SU-DHL-6 (cell line): ENCODE data around the gene TMEM258.

Experiments used
- H2AFZ ChIP-seq: fragments of 200-600 bp; sonication (generic); 2 replicates; pipeline ENCODE4 v1.6.1; 2014; ENCODE audit warnings: low read depth, mild to moderate bottlenecking, moderate library complexity, mixed read lengths, antibody characterized with exemption, low read length; ENCODE audit not compliant: severe bottlenecking
- H3F3A ChIP-seq: fragments of 200-600 bp; shearing (Covaris generic); 2 replicates; pipeline ENCODE4 v1.6.0; 2016; ENCODE audit warnings: antibody characterized with exemption, mild to moderate bottlenecking; ENCODE audit not compliant: insufficient read depth
- H3K27ac ChIP-seq: fragments of 200-600 bp; sonication (generic); 2 replicates; pipeline ENCODE4 v1.5.1; 2016; ENCODE audit warnings: low read depth, mild to moderate bottlenecking, low read length, moderate library complexity, mixed read lengths
- H3K27me3 ChIP-seq: fragments of 200-600 bp; sonication (generic), shearing (Covaris generic); 2 replicates; pipeline ENCODE4 v1.6.0; 2014; ENCODE audit warnings: mild to moderate bottlenecking, low read length
- H3K36me3 ChIP-seq: fragments of 200-600 bp; sonication (generic); 2 replicates; pipeline ENCODE4 v1.6.1; 2014; ENCODE audit warnings: mild to moderate bottlenecking, low read length, mixed read lengths
- H3K4me2 ChIP-seq: fragments of 300-600, 200-600 bp; shearing (Covaris generic), sonication (generic); 2 replicates; pipeline ENCODE4 v1.6.0; 2014; ENCODE audit warnings: low read length, low read depth, mild to moderate bottlenecking; ENCODE audit not compliant: poor library complexity, severe bottlenecking
- H3K4me3 ChIP-seq: fragments of 200-600 bp; sonication (generic); 2 replicates; pipeline ENCODE4 v1.5.1; 2014; ENCODE audit warnings: antibody characterized with exemption, low read length, mild to moderate bottlenecking, mixed read lengths; ENCODE audit not compliant: insufficient read depth, poor library complexity, severe bottlenecking
- H3K79me2 ChIP-seq: fragments of 200-600 bp; sonication (generic); 2 replicates; pipeline ENCODE4 v1.6.1; 2014; ENCODE audit warnings: mild to moderate bottlenecking, low read length, moderate library complexity; ENCODE audit not compliant: insufficient read depth
- H3K9ac ChIP-seq: fragments of 200-600 bp; sonication (generic); 2 replicates; pipeline ENCODE4 v1.7.0; 2014; ENCODE audit warnings: mild to moderate bottlenecking, low read length
- H3K9me2 ChIP-seq: fragments of 200-600 bp; sonication (generic); replicated peaks from 2 replicates; pipeline ENCODE4 v1.6.1; 2014; ENCODE audit warnings: low read length; ENCODE audit not compliant: insufficient read depth
- H3K9me3 ChIP-seq: fragments of 200-600 bp; sonication (generic); 2 replicates; pipeline ENCODE4 v1.6.1; 2014; ENCODE audit warnings: low read length, mixed read lengths; ENCODE audit not compliant: insufficient read depth
- H4K20me1 ChIP-seq: fragments of 200-600 bp; sonication (generic); 2 replicates; pipeline ENCODE4 v1.6.1; 2014; ENCODE audit warnings: low read depth, mild to moderate bottlenecking, antibody characterized with exemption, low read length, moderate library complexity, mixed read lengths
- CTCF ChIP-seq: fragments of 200-600 bp; sonication (generic); IDR thresholded peaks from one replicate; pipeline ENCODE4 v1.5.1; 2017; ENCODE audit warnings: antibody characterized with exemption, mild to moderate bottlenecking, low read length, moderate library complexity; ENCODE audit not compliant: insufficient read depth, poor library complexity, severe bottlenecking
- EZH2phosphoT487 ChIP-seq: fragments of 200-600 bp; sonication (generic), shearing (Covaris generic); conservative IDR thresholded peaks from 2 replicates; pipeline ENCODE4 v1.6.1; 2018; ENCODE audit warnings: mild to moderate bottlenecking, antibody characterized with exemption, low read length, moderate library complexity, mixed read lengths

Gene TMEM258

GRCh38 chr11:61739413-61739812 is 53.0 kb downstream of the TMEM258 start:
- Histone ChIP-seq H2AFZ (no peak overlapping the region), H3K9me2 (no peaks in the 10 kb centered on the region), H3K9ac (no peak overlapping the region), H4K20me1 (no peaks in the 10 kb centered on the region), H3F3A (no peaks in the 10 kb centered on the region), H3K27me3 (no peaks in the 10 kb centered on the region), H3K4me2 (no peak overlapping the region), H3K79me2 (no peaks in the 10 kb centered on the region), H3K9me3 (no peaks in the 10 kb centered on the region), H3K4me3 (no peak overlapping the region), H3K36me3 (no peaks in the 10 kb centered on the region), H3K27ac (no peak overlapping the region)
- TF ChIP-seq EZH2phosphoT487 (no peak), CTCF (no peak)
